CD4-positive, alpha-beta T cell (primary cell): ENCODE results near the gene GOLGA7B. TPM values are rescaled to one million over a fixed set of nuclear protein-coding genes. Genes with fewer than 3 reads are reported as not detected.

Experiments
- ATAC-seq: fragments of 200-7000 bp; cut with Tn5 transposase; one replicate; pipeline ENCODE4 v1.10.0; 2022; ENCODE audit warnings: mild to moderate bottlenecking; ENCODE audit not compliant: poor library complexity
- CTCF ChIA-PET: fragments of 350-600 bp; sonication (Branson Sonifier 250); formaldehyde crosslinking; loops from one replicate; lab custom pipeline; 2021; ENCODE audit warnings: antibody characterized with exemption, inconsistent platforms; lab: Charles Lee
- POLR2A ChIA-PET: fragments of 350-600 bp; sonication (Branson Sonifier 250); formaldehyde crosslinking; loops from one replicate; lab custom pipeline; 2021; ENCODE audit warnings: antibody characterized with exemption, inconsistent platforms; lab: Charles Lee
- DNase-seq, 14 experiments: peaks; one replicate each; pipeline ENCODE4 v3.0.0-alpha.2; 2013 to 2020; ENCODE audit warnings: mixed read lengths in 2 of 14
- H3K27ac ChIP-seq, 2 donors: one replicate each; pipeline versions ENCODE4 v1.5.1 to v1.7.0; 2013; ENCODE audit warnings: low read length in 2 of 2, low read depth in 1 of 2, mild to moderate bottlenecking in 1 of 2
- H3K27me3 ChIP-seq, 2 experiments: 1 replicate in 1 of 2; 2 replicates in 1 of 2; pipeline versions ENCODE4 v1.6.1 to v1.7.0; 2013; ENCODE audit warnings: low read length in 2 of 2, control low read depth in 1 of 2, mild to moderate bottlenecking in 1 of 2, moderate library complexity in 1 of 2; ENCODE audit not compliant: insufficient read depth in 2 of 2, control insufficient read depth in 1 of 2
- H3K36me3 ChIP-seq: one replicate; pipeline ENCODE4 v1.6.1; 2013; ENCODE audit warnings: low read length, control low read depth; ENCODE audit not compliant: insufficient read depth
- H3K4me1 ChIP-seq: one replicate; pipeline ENCODE4 v1.6.1; 2013; ENCODE audit warnings: low read length, control low read depth; ENCODE audit not compliant: insufficient read depth
- H3K4me3 ChIP-seq: one replicate; pipeline ENCODE4 v1.5.1; 2013; ENCODE audit warnings: mild to moderate bottlenecking, low read length, moderate library complexity
- H3K9me3 ChIP-seq, 2 experiments: 1 replicate in 1 of 2; 2 replicates in 1 of 2; pipeline versions ENCODE4 v1.6.1 to v1.7.0; 2013; ENCODE audit warnings: low read length in 2 of 2, mild to moderate bottlenecking in 2 of 2, control low read depth in 1 of 2, moderate library complexity in 1 of 2; ENCODE audit not compliant: control insufficient read depth in 1 of 2, insufficient read depth in 1 of 2
- H3K27ac Mint-ChIP-seq: one replicate; pipeline ENCODE4 v1.8.0; 2020; ENCODE audit warnings: mixed read lengths
- H3K27me3 Mint-ChIP-seq: one replicate; pipeline ENCODE4 v1.8.0; 2021; ENCODE audit warnings: mixed read lengths
- H3K36me3 Mint-ChIP-seq: one replicate; pipeline ENCODE4 v1.8.0; 2021; ENCODE audit warnings: low read depth, mixed read lengths
- H3K4me1 Mint-ChIP-seq: one replicate; pipeline ENCODE4 v1.8.0; 2021; ENCODE audit warnings: low read depth, mixed read lengths
- H3K4me3 Mint-ChIP-seq: one replicate; pipeline ENCODE4 v1.8.0; 2020; ENCODE audit warnings: mild to moderate bottlenecking, mixed read lengths
- H3K9me3 Mint-ChIP-seq: one replicate; pipeline ENCODE4 v1.8.0; 2020; ENCODE audit warnings: mixed read lengths
- CTCF ChIP-seq: fragments of 200-600 bp; IDR thresholded peaks from one replicate; pipeline ENCODE4 v1.8.0; 2022; ENCODE audit warnings: antibody characterized with exemption, mild to moderate bottlenecking
- intact Hi-C, 2 experiments: fragments of 100-400 bp; cut with DNase I in 1 of 2; cut with micrococcal nuclease in 1 of 2; formaldehyde crosslinking; loops; one replicate each; pipeline versions ENCODE4 v1.15.1 to v1.9.0; 2023 to 2025; cut with DNase I, micrococcal nuclease
- total RNA-seq, 174 experiments: library from RNA in 2 of 174; stranded (reverse) in 2 of 174; gene quantifications; one replicate each; pipeline ENCODE4 v1.2.3 and lab custom pipeline; 2021 to 2026

Gene GOLGA7B
- total RNA-seq, 2 experiments from 2014 or later: 4.5 to 6.1 TPM

- POLR2A ChIA-PET: no interaction called here
- Histone ChIP-seq H3K9me3 (no peaks in the 10 kb centered on the region), H3K4me1 (no peaks in the 10 kb centered on the region), H3K27ac (no peak overlapping the region), H3K4me3 (no peak overlapping the region), H3K27me3 (no peaks in the 10 kb centered on the region), H3K36me3 (no peaks in the 10 kb centered on the region)
- H3K27ac Mint-ChIP-seq: no peak overlapping the region
- no peaks in the 10 kb centered on the region for H3K36me3 Mint-ChIP-seq
- no peak overlapping the region for H3K4me3 Mint-ChIP-seq
- no peaks in the 10 kb centered on the region for H3K27me3 Mint-ChIP-seq
- H3K9me3 Mint-ChIP-seq: no peaks in the 10 kb centered on the region
- ATAC-seq (no peak), DNase-seq (no peak)
- no peak for TF ChIP-seq CTCF
- no peaks in the 10 kb centered on the region for H3K4me1 Mint-ChIP-seq
- CTCF ChIA-PET: interaction anchor here (1.3 kb wide), 1 partner anchor 57 kb away, joined by 3 read pairs; no protein-coding TSS in a partner anchor
- intact Hi-C loops: loop anchor here in 1 of 2 experiments (5.0 kb wide), 1 partner anchor 35 kb away; the partner anchor contains the start of gene GOLGA7B
Observed at GRCh38 chr10:97811958-97812357, 37.7 kb upstream of the GOLGA7B start.

GRCh38 chr10:97812696-97813095, 36.9 kb upstream of the GOLGA7B start:
- TF ChIP-seq CTCF: no peak
- H3K4me1 ChIP-seq: no peaks in the 10 kb centered on the region
- Mint-ChIP-seq H3K9me3 (no peaks in the 10 kb centered on the region), H3K4me1 (no peaks in the 10 kb centered on the region), H3K27me3 (no peaks in the 10 kb centered on the region), H3K27ac (no peak overlapping the region), H3K4me3 (no peak overlapping the region), H3K36me3 (no peaks in the 10 kb centered on the region)
- ATAC-seq: no peak
- no peaks in the 10 kb centered on the region for H3K27me3 ChIP-seq
- H3K27ac ChIP-seq: no peak overlapping the region
- H3K9me3 ChIP-seq: no peaks in the 10 kb centered on the region
- ChIA-PET CTCF (no interaction called here), POLR2A (no interaction called here)
- intact Hi-C loops: loop anchor here in 1 of 2 experiments (5.0 kb wide), 1 partner anchor 35 kb away; the partner anchor contains the start of gene GOLGA7B
- no peak for DNase-seq
- H3K4me3 ChIP-seq: no peak overlapping the region
- H3K36me3 ChIP-seq: no peaks in the 10 kb centered on the region

- no peaks in the 10 kb centered on the region for H3K4me1 Mint-ChIP-seq
- no peak for TF ChIP-seq CTCF
- Histone ChIP-seq H3K4me1 (no peaks in the 10 kb centered on the region), H3K4me3 (no peak overlapping the region), H3K27me3 (no peaks in the 10 kb centered on the region), H3K9me3 (no peaks in the 10 kb centered on the region), H3K36me3 (no peaks in the 10 kb centered on the region), H3K27ac (no peak overlapping the region)
- ATAC-seq (no peak), DNase-seq (no peak)
- POLR2A ChIA-PET: no interaction called here
- no peaks in the 10 kb centered on the region for H3K9me3 Mint-ChIP-seq
- no peaks in the 10 kb centered on the region for H3K27me3 Mint-ChIP-seq
- H3K36me3 Mint-ChIP-seq: no peaks in the 10 kb centered on the region
- no peak overlapping the region for H3K4me3 Mint-ChIP-seq
- intact Hi-C loops: loop anchor here in 1 of 2 experiments (5.0 kb wide), 1 partner anchor 34 kb away; the partner anchor contains the start of gene GOLGA7B
- CTCF ChIA-PET: no interaction called here
- no peak overlapping the region for H3K27ac Mint-ChIP-seq
Observed at GRCh38 chr10:97813311-97813710, 36.3 kb upstream of the GOLGA7B start.
